ENCODE results near the gene MYOG. TPM values are rescaled to one million over a fixed set of nuclear protein-coding genes. Genes with fewer than 3 reads are reported as not detected.

Gene MYOG
- total RNA-seq, 2 donors from 2014 or later, result 4.4 TPM; not detected in 1

- no peaks in the 10 kb centered on the region for H3K36me3 ChIP-seq
- no peak for DNase-seq (ENCODE audit: low spot score)
- intact Hi-C loops (cut with DNase I), result no loop called here
- no peak overlapping the region for H3K4me3 ChIP-seq
- no peaks in the 10 kb centered on the region for H3K27me3 ChIP-seq (replicated peaks; ENCODE audit: insufficient read depth)
- TF ChIP-seq POLR2A (IDR thresholded peaks at IDR 0.05) (no peak), POLR2AphosphoS5 (IDR thresholded peaks at IDR 0.05) (no peak), CTCF (IDR thresholded peaks at IDR 0.05) (no peak)
- no peaks in the 10 kb centered on the region for H3K4me1 ChIP-seq (replicated peaks)
- 96% methylated on average over 7 of the region's 7 CpGs for WGBS
- H3K27ac ChIP-seq, result no peak overlapping the region
- no peaks in the 10 kb centered on the region for H3K9me3 ChIP-seq
These were observed 13.7 kb downstream of the MYOG start for GRCh38 chr1:203072002-203072602.

- TF ChIP-seq CTCF (IDR thresholded peaks at IDR 0.05) (no peak), POLR2A (IDR thresholded peaks at IDR 0.05) (no peak), POLR2AphosphoS5 (IDR thresholded peaks at IDR 0.05) (no peak)
- Histone ChIP-seq H3K27me3 (replicated peaks; ENCODE audit: insufficient read depth) (no peaks in the 10 kb centered on the region), H3K4me3 (no peak overlapping the region), H3K36me3 (no peaks in the 10 kb centered on the region), H3K27ac (peak overlapping the region; percentile 44 to 60), H3K4me1 (replicated peaks) (no peaks in the 10 kb centered on the region), H3K9me3 (no peaks in the 10 kb centered on the region)
- DNase-seq (ENCODE audit: low spot score), result peak; percentile 6
- 8% methylated on average over 4 of the region's 4 CpGs for WGBS
- intact Hi-C loops (cut with DNase I), result no loop called here
These were observed 16.6 kb downstream of the MYOG start for GRCh38 chr1:203069030-203069747.

GRCh38 chr1:203066965-203067364, 18.8 kb downstream of the MYOG start:
- H3K36me3 ChIP-seq, result no peaks in the 10 kb centered on the region
- TF ChIP-seq CTCF (IDR thresholded peaks at IDR 0.05) (no peak), POLR2A (IDR thresholded peaks at IDR 0.05) (no peak), POLR2AphosphoS5 (IDR thresholded peaks at IDR 0.05) (no peak)
- H3K27ac ChIP-seq, result no peak overlapping the region
- 97% methylated on average over 3 of the region's 3 CpGs for WGBS
- no peaks in the 10 kb centered on the region for H3K4me1 ChIP-seq (replicated peaks)
- intact Hi-C loops (cut with DNase I), result no loop called here
- no peaks in the 10 kb centered on the region for H3K27me3 ChIP-seq (replicated peaks; ENCODE audit: insufficient read depth)
- no peak overlapping the region for H3K4me3 ChIP-seq
- DNase-seq (ENCODE audit: low spot score), result no peak
- no peaks in the 10 kb centered on the region for H3K9me3 ChIP-seq

- DNase-seq (ENCODE audit: low spot score), result no peak
- WGBS, result 81% methylated on average over 2 of the region's 2 CpGs
- TF ChIP-seq POLR2AphosphoS5 (IDR thresholded peaks at IDR 0.05) (no peak), POLR2A (IDR thresholded peaks at IDR 0.05) (no peak), CTCF (IDR thresholded peaks at IDR 0.05) (no peak)
These were observed 19.8 kb downstream of the MYOG start for GRCh38 chr1:203065986-203066385.

GRCh38 chr1:203065191-203065590, 20.6 kb downstream of the MYOG start:
- H3K36me3 ChIP-seq, result no peaks in the 10 kb centered on the region
- H3K4me1 ChIP-seq (replicated peaks), result no peaks in the 10 kb centered on the region
- H3K27ac ChIP-seq, result no peak overlapping the region
- H3K9me3 ChIP-seq, result no peaks in the 10 kb centered on the region
- WGBS, result 84% methylated on average over 7 of the region's 7 CpGs
- no peak for TF ChIP-seq POLR2AphosphoS5 (IDR thresholded peaks at IDR 0.05)
- TF ChIP-seq CTCF (IDR thresholded peaks at IDR 0.05), result no peak
- TF ChIP-seq POLR2A (IDR thresholded peaks at IDR 0.05), result no peak
- no peak for DNase-seq (ENCODE audit: low spot score)
- H3K4me3 ChIP-seq, result no peak overlapping the region
- no peaks in the 10 kb centered on the region for H3K27me3 ChIP-seq (replicated peaks; ENCODE audit: insufficient read depth)
- intact Hi-C loops (cut with DNase I), result no loop called here

More at GRCh38 chr1:203065986-203066385, 19.8 kb downstream of the MYOG start:
- Histone ChIP-seq H3K27me3 (replicated peaks; ENCODE audit: insufficient read depth) (no peaks in the 10 kb centered on the region), H3K27ac (no peak overlapping the region), H3K4me1 (replicated peaks) (no peaks in the 10 kb centered on the region), H3K4me3 (no peak overlapping the region), H3K36me3 (no peaks in the 10 kb centered on the region), H3K9me3 (no peaks in the 10 kb centered on the region)
- intact Hi-C loops (cut with DNase I), result no loop called here

Measured in prostate gland (tissue), 2 donors.